Stimulated activated CD8-positive, alpha-beta memory T cell treated with anti-CD3 and anti-CD28 coated beads, Interleukin-15, amount 100 ng/mL, for 24 hours (primary cell): ENCODE measurements around the gene NACC1.
A peak's percentile ranks its signal among the peaks of the same experiment; 100 is the strongest.

Experiments
- DNase-seq: peaks from one replicate; pipeline ENCODE4 v3.0.0-alpha.2; 2020; ENCODE audit warnings: low read depth

The NACC1 gene

DNA sequence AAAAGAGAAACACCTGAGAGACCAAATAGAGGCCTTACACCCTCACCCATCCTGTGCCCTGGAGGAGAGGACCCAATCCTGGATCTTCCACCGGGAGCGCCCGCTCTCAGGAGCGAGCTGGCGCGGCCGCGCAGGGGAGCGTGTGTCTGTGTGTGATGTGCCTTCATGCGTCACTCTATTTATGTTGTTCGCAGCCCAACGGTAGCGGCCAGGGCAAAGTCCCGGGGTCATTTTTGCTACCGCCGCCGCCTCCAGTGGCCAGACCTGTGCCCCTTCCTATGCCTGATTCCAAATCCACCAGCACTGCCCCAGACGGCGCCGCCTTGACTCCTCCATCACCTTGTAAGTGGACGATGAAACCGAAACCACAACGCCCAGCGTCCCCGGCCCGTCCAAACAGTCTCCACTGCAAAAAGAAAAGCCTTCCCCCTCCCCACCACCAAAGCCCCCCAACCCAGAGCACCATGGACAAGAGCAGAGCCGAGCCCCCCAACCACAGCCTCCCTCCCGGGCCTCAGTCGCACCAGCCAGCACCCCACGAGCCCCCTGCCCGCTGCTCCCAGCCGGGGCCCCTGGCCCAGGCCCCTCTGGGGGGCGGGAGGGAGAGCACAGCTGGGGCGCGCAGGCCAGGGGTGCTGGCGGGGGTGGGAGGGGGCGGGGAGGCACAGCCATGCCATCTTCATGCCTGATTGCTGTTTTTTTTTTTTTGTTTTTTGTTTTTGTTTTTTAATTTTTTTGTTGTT, 30.1 kb upstream of the NACC1 start:
- DNase-seq = no peak

DNA sequence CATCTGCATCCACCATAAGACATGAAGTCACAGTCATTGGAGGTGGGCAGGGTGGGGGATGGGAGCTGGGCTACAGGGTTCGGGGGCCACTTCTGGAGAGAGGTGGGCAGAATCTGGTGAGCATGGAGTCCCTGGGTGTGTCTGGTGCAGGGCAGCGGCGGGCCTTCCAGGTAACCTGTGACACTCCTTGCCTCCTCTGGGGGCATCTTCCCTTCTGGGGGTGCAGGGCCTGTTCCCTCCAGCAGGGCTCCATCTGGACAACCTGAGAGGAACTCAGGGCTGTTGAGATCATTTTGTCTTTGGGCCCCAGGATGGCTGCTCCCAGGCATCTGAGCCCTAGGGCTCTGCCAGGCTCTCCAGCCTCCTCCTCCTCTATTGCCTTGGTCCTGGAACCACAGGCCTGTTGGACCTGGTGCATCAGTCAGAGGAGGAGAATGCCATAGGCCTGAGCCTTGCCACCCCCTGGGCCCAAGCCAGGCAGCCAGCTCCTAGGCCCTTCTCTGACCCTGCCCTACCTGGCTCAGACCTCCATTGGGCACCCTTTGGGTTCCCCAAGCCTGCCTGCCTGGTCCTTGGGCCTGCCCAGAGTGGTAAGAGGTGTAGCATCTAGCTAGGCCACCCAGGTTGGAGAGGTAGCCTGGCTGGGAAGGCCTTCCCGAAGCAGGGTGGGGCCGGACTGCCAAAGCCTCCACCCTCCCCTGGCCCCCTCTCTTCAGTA, 28.8 kb upstream of the NACC1 start:
- no peak for DNase-seq

DNA sequence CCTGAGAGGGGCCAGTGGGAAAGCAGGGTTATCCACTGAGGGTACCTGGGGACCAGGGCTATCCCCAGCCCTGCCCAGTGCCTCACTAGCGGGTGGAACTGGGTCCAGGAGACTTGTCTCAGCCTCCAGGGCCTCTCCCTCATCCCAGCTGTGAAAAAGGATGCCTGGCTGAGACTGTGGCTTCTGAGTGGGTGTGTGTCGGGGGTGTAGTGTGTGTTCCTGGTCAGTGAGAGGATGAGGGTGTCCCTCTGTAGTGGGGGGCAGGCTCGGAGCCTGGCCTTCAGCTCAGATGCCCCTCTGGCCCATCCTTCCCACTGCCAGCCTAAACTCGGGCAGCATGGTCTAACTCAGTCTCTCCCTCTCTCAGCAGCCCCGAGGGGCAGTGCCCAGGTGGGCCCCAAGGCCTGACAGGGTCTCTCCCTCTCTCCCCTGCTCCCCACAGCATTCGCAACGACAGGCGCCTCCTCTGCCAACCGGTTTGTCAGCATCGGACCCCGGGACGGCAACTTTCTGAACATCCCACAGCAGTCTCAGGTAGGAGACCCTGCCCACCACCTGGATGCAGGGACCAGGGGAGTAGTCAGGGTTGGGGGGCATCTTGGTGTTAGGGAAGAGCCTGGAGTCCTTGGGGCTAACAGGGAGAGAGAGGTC, 28.1 kb upstream of the NACC1 start:
- DNase-seq = no peak

DNA sequence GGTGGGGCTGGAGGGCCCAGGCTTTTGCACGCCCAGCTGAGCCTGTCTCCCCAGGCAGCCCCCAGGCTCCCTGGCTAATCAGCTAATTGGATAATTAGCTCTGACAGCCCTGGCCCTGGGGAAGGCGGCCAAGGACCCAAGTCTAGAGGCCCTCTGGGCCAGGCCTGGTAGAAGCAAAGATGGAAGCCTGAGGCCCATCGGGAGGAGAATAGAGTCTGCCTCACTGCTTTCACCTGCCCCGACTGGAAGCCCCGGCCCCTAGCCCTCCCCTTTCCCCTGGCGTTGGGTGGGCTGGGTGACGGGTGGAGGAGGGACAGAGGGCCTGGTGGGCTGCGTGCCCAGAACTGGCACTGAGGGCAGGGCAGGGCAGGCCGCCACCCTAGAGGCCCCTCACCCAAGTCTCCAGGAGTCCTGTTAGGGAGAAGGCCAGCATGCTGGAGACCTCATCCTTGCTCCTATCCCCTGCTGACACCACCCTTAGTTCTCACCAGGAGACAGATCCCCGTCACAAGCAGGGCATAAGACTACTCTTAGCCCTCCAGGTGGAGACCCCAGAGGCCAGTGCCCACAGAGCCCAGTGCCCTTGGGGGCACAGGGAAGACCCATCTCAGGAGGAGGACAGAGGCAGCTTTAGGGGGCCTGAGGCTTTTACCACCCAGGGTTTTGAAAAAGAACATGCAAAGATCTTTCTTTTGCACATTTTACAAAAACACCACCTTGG, 27.4 kb upstream of the NACC1 start:
- DNase-seq = no peak

DNA sequence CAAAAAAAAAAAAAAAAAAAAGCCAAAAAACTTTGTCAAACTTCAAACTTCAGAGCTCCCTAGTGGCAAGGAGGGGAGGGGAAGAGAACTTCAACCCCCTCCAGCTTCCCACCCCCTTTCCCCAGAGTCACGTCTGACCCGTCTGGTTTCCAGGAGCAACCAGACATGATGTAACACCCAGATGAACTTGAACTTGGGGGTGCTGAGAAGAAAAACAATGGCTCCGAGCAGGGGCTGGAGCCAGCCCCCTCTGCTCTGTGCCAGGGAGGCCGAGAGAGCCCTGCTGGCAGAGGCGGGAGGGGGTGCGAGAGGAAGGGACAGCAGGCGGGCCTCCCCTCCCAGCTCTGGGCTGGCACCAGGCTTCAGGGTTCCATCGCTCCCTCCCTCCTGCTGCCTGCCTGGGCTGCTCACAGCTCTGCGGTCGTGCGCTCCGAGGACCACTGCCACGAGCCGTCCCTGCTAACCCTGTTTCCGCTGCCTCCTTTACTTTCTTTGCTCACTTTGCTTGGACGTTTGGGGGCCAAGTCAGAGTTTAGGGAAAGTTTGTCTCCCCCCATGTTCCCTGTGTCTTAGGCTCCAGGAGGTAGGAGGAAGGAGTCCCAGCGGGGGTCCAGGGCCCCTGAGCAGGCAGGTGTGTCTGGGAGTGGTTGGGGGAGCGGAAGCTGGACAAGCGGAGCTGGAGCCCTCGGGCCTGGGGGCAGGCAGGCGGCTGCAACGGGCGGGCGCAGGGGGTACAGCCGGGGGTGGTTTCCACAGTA, 26.5 kb upstream of the NACC1 start:
- DNase-seq = no peak

DNA sequence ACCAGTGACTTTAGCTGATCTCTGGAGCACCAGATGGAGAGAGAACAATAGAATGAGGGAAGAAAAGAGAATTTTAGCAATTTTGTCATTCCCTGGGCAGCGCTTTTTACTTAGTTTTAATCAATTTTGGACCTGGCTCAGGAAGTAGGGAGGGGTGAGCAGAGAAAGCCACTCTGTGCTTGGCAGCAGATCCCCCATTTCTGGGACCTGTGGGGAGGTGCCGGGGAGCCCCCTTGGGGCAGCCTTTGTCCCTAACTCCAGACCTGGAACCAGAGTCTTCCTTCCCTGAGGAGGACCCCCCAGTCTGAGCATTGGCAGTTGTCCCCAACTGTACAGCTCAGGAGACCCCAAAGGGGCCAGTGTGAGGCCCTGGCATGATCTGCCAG, 25.9 kb upstream of the NACC1 start:
- DNase-seq = no peak

DNA sequence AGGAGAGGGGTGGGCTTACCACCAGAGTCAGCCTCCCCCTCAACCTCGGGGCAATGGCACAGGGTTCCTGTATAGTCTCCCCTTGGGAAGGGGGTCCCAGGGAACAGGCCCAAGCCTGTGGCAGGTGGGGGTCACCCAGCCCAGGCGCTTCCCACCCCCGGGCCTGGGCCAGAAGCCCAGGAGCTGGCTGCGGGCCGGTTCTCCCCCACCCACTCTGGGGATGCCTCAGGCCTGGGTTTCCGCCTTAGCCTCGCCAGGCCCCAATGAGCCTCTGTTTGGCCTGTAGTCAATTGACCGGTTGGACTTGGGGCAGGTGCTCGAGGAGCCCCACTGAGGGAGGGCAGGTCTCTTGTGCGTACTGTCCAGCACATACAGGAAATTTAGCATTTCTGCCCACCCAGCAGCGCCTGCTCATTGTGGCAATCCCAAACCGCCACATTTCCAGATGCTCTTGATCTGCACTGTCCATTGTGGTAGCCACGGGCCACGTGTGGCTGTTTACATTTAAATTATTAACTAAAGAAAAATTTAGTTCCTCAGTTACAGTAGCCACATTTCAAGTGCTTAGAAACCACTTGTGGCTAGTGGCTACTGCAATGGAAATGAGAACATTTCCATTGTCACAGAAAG, 25.3 kb upstream of the NACC1 start:
- no peak for DNase-seq

DNA sequence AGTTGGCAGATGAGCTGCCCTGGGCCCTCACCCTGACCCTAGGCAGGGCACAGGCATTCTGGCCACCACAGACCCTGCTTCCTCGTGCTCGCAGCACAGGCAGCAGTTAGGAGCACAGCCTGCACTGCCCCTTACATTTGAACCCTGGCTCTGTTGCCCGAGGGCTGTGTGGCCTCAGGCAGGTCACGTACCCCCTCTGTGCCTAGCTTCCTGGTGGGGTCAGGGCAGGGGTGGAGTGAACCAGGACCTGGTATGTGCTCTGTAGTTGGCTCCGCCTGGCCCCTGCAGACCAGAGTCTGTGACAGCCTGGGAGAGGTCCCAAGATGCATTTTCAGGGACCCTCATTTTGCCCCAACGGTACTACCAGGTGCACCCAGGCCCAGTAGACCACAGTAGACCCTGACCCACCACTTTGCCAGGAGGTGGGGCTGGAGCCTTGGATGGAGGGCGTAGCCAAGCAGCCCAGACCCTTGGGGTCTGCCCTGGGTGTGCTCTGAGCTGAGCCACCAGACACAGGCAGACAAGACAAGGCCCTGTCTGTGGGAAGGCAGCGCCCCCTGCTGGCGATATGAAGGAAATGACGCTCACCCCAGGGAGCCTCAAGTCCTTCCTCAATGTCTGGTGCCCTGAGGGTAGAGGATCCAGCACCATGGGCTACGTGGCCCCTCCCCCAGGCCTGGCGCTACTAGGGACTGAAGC, 24.5 kb upstream of the NACC1 start:
- peak; percentile 68 for DNase-seq

DNA sequence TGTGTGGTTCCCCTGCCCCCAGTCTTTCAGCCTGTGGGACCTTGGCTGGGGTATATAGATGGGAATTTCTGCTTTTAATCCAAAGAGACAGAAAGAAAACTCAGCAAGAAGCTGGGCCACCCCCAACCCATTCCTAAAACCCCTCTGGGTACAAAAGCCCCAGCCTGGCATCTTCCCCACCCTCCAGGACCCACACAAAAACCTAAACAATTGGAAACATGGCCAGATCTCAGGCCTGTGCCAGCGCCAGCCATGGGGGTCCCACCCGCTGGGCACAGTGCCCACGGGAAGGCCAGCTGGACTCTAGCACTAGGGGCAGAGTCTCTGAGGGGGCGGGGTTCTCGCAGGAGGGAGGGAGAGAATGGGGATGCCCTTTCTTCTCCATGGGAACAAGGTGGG, 24.0 kb upstream of the NACC1 start:
- DNase-seq = no peak

DNA sequence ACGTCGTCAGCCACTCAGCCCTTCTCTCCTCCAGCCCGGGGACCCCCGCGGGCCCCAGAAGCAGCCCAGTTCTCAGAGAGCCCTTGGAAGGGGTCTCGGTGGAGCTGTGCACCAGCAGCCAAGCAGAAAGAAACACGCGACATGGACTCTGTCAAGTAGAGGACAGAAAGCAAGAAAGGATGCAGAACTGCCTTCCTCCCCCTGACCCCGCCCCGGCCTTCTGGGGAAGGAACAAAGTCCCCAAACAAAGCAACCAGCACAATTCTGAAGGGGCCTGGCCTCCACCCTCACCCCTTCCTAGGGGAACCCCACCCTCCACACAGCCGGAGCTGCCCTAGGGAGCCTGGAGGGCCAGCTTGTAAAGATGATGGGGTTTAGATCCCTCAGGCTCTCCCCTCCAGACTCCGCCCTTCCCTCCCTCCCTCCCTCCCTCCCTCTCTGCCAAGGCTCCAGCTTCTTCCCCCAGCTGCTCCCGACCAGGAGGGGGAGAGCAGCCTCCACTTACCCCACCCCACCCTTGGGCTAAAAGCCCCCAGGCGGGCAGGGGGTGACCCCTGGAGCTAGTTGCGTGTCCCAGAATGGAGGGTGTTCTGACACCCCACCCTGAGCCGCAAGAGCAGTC, 23.2 kb upstream of the NACC1 start:
- DNase-seq = no peak

DNA sequence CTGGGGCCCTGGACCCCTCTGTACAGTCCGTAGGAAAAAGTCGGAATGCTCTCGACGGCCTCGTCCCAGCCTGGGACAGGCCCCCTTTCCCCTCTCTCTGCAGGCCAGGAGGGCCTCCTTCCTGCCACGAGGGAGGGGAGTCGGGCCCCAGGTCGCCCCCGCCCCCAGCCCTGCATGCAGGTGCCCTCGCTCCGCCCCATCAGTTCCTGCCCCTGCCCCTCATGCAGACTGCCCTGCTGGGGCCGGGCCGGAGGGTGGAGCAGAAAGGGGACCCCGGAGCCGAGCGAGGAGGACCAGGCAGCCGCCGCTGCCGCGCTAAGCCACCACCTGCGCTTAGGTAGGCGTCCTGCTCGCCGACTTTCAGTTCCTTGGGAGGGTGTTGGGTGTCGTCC, 22.7 kb upstream of the NACC1 start:
- no peak for DNase-seq

DNA sequence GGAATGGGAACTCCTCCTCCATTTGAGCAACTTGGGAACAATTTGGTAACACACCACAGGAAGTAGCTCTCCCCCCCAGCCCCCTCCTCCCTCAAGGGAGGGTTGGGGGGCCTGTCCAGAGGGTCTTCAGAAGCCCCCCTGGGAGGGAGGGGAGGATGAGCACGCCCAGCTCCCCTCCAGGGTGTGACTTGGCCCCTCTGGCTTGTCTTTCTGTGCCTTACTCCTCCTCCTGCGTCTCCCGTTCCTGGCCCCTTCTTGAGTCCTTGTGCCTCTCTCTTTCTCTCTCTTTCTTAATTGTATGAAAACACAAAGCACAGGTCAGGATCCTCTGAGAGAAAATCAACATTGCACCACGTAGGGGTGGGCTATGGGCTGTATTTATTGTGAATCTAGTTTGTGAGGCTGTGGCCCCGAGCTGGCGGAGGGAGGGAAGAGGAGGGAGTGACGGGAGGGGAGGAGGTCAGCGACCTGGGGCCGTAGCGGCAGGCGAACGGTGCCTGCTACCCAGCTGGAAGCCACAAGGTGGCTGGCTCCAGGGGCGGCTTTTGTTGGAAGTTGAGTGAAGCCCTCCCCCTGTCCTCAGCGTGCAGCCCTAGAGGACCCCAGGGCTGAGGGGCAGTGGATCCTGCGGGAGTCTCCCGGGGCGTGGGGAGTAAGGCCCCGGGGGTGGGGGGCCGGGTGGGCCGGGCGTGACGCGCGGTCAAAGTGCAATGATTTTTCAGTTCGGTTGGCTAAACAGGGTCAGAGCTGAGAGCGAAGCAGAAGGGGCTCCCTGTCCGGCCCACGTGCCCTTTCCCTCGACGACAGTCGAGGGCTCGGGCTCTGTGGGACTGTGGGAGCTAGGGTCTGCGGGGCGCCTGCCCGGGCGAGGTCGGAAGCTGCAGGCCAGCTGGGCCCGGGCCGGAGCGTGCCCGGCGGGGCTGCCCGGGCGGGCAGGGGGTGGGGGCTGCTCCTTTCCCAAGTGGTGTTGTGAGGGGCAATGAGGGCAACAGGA, 21.8 kb upstream of the NACC1 start:
- no peak for DNase-seq

DNA sequence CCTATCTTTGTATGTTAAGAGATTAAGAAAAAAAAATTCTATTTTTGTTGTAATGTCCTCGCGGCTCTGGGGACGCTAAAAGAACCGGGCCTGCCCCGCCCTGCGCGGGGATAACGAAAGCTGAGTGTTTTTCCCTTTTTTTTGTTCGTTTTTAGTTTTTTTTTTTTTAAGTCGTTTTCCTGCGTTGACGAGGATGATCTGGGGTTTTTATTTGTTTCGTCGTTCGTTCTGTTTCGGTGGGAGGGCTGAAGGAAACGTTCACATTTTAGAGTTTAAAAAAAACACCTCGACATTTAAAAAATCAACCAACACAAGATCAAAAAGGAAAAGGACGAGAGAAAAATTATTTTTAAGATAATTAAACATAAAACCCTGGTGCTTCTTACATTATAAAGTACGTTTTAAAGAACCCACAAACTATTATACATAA, 21.0 kb upstream of the NACC1 start:
- no peak for DNase-seq

DNA sequence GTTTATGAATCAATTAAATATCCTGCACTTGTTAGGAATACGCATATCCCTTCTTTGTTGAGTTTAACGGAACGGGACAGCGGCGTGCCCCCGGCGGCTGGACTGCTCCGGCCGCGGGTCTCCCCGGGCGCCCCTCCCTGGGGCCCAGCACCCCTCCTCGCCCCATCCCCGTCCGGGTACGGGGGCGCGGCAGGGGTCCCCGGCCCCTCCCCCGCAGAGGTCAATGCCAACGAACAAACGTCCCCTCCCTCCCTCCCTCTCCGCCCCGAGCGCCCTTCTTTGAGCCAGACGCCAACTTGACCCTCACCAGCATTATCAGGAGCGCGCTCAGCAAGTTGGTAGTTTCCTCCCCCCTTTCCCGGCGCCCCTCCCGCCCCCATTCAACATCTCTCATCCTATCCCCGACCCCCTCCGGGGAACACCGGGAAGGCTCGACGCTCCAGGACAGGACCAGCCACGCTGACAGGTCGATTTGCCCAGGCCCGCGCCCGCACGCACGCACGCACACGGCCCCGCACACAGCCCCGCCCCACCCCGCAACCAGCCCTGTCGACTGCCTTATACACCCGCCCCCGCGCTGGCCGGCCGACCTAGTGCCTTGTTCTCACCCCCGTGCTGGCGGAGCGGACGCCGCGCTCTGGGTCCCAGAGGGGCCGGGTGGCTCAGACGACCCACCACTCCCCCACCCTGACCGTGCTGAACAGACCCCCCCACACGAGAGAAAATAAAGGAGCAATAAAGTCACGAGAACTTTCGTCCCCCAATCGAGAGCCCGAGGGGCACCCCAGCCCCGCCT, 20.4 kb upstream of the NACC1 start:
- no peak for DNase-seq

DNA sequence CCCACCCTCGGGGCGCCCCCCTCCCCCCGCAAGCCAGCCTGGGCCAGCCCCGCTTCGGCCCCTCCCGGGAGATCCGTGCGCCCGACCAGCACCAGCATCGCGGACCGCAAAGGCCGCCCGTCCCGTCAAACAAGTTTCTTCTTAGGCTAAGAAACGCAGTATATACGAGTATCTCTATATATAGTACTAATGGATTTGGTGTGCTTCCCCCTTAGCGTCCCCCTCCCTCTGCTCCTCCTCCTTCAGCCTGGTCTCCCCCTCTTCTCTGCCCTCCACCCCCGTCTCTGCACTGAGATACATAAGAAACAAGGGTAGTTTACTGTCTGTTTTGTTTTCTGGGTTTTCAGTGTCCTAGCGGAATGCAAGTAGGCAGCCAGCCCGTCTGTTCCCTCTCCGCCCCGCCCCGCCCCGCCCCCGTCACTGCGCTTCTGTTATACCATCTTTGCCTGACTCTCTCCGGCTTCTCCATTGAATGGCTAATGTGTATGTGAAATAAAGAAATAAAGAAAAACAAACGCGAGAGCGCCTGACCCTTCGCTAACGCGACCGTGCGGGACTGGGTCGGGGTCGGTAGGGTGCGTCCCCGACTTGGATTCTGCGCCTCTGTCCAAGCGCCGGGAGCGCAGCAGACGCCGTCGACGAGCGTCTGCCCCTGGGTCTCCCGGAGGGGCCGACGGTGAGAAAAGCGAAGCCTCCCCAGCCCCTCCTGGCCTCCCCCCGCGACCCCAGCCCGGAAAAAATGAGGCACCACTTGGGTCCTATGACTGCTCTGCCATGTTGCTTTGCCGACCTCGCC, 19.6 kb upstream of the NACC1 start:
- DNase-seq = no peak

DNA sequence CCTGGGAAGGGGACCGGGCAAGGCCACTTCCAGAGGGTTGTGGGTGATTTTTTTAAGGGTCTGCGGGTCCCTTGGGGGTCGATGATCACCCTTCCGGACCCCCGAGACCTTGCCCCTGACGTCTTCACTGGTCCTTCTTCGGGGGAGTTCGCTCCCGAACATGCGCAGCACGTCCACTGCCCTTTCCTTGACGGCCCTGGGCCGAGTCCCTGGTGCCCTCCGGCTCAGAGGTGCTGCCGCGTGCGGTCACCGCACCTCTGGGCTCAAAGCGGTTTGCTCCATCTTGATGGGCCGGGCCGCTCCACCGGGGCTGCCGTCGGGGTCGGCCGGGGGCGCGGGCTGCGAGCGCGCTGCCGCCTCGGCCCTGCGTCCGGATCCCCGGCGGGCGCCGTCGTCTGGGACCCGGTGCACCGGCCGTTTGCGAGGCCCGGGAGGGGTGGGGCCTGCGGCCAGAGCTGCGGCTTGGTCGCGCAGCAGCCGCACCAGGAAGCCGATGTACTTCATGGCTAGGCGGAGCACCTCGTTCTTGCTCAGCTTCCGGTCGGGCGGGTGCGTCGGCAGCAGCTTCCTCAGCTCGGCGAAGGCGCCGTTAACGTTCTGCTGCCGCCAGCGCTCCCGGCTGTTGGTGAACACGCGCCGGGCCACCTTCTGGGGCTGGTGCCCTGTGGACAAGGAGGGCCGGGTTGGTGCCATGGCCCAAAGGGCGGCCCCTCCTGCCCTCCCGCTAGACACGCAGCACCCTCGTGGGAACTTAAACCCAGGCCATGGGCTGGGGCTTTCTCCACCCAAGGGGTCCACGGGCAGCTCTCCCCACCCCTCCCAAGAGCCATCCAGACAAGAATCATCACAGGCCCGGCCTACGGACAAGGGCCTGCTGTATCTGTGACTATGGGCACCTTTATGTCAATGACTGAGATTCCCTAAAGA, 18.7 kb upstream of the NACC1 start:
- DNase-seq = no peak
